HEK293 (cell line): ENCODE measurements around the gene RAB7B.

Source experiments
- CTCF ChIP-seq: fragments of 450-650 bp; formaldehyde crosslinking; IDR thresholded peaks from 2 replicates; pipeline ENCODE4 v1.5.1; 2016; ENCODE audit warnings: missing biosample characterization, missing genetic modification characterization
- GFI1B ChIP-seq: fragments of 450-650 bp; formaldehyde crosslinking; IDR thresholded peaks from 2 replicates; pipeline ENCODE4 v1.5.1; 2016; ENCODE audit warnings: missing biosample characterization, missing genetic modification characterization
- SALL2 ChIP-seq: fragments of 450-650 bp; formaldehyde crosslinking; IDR thresholded peaks from 2 replicates; pipeline ENCODE4 v1.5.0; 2017; ENCODE audit warnings: missing biosample characterization, mild to moderate bottlenecking, missing genetic modification characterization, borderline replicate concordance
- ZSCAN30 ChIP-seq: fragments of 450-650 bp; IDR thresholded peaks from 2 replicates; pipeline ENCODE4 v1.5.1; 2018; ENCODE audit warnings: missing biosample characterization, mild to moderate bottlenecking, missing genetic modification characterization, moderate library complexity

GRCh38 chr1:206036663-206037455, 33.7 kb upstream of the RAB7B start:
- TF ChIP-seq CTCF (tag by site-specific recombination): no peak
- no peak for TF ChIP-seq ZSCAN30 (tag by site-specific recombination)
- no peak for TF ChIP-seq SALL2 (tag by site-specific recombination)
- TF ChIP-seq GFI1B (tag by site-specific recombination): no peak
